Neural cell (in vitro differentiated cells): ENCODE results near the gene C1QTNF3. TPM values are rescaled to one million over a fixed set of nuclear protein-coding genes. Genes with fewer than 3 reads are reported as not detected.

Experiments
- H2AFZ ChIP-seq: fragments of 200-600, 300-800 bp; sonication (generic), shearing (Covaris generic); 2 replicates; pipeline ENCODE4 v1.6.0; 2014; ENCODE audit warnings: low read depth, mild to moderate bottlenecking, antibody characterized with exemption, low read length, moderate library complexity
- H3F3A ChIP-seq: fragments of 200-600 bp; shearing (Covaris generic); 2 replicates; pipeline ENCODE4 v1.6.1; 2016; ENCODE audit warnings: mild to moderate bottlenecking, moderate library complexity, mixed read lengths, antibody characterized with exemption, low read length; ENCODE audit not compliant: insufficient read depth, poor library complexity, severe bottlenecking
- H3K27ac ChIP-seq: fragments of 200-600, 300-800 bp; sonication (generic), shearing (Covaris generic); 2 replicates; pipeline ENCODE4 v1.5.1; 2014; ENCODE audit warnings: mild to moderate bottlenecking, low read length, moderate library complexity
- H3K27me3 ChIP-seq: fragments of 300-800, 200-600 bp; sonication (generic), shearing (Covaris generic); 2 replicates; pipeline ENCODE4 v1.6.0; 2014; ENCODE audit warnings: mild to moderate bottlenecking, low read depth, low read length, moderate library complexity; ENCODE audit not compliant: insufficient read depth
- H3K36me3 ChIP-seq: fragments of 300-800, 200-600 bp; sonication (generic), shearing (Covaris generic); 2 replicates; pipeline ENCODE4 v1.5.1; 2014; ENCODE audit warnings: mild to moderate bottlenecking, antibody characterized with exemption, low read length, moderate library complexity; ENCODE audit not compliant: insufficient read depth
- H3K4me2 ChIP-seq: fragments of 300-800, 200-600 bp; sonication (generic), shearing (Covaris generic); 2 replicates; pipeline ENCODE4 v1.6.0; 2014; ENCODE audit warnings: mild to moderate bottlenecking, low read length
- H3K4me3 ChIP-seq: fragments of 300-800, 200-600 bp; sonication (generic), shearing (Covaris generic); 2 replicates; pipeline ENCODE4 v1.5.1; 2014; ENCODE audit warnings: mild to moderate bottlenecking, low read length, moderate library complexity
- H3K79me2 ChIP-seq: fragments of 200-600 bp; shearing (Covaris generic); replicated peaks from 2 replicates; pipeline ENCODE4 v1.6.0; 2014; ENCODE audit warnings: mild to moderate bottlenecking, low read length, moderate library complexity; ENCODE audit not compliant: insufficient read depth
- H3K9ac ChIP-seq: fragments of 300-800, 200-600 bp; sonication (generic), shearing (Covaris generic); 2 replicates; pipeline ENCODE4 v1.6.1; 2016; ENCODE audit warnings: mild to moderate bottlenecking, low read length, mixed read lengths
- H3K9me2 ChIP-seq: fragments of 200-600 bp; shearing (Covaris generic); 2 replicates; pipeline ENCODE4 v1.6.1; 2016; ENCODE audit warnings: mild to moderate bottlenecking, low read length, mixed read lengths; ENCODE audit not compliant: insufficient read depth
- H3K9me3 ChIP-seq: fragments of 200-600, 300-800 bp; sonication (generic), shearing (Covaris generic); 2 replicates; pipeline ENCODE4 v1.6.1; 2016; ENCODE audit warnings: mild to moderate bottlenecking, mixed run types, low read length, moderate library complexity, mixed read lengths
- H4K20me1 ChIP-seq: fragments of 200-600 bp; shearing (Covaris generic); 2 replicates; pipeline ENCODE4 v1.6.1; 2016; ENCODE audit warnings: mild to moderate bottlenecking, mixed run types; ENCODE audit not compliant: insufficient read depth
- EP300 ChIP-seq: fragments of 450-650 bp; conservative IDR thresholded peaks from 2 replicates; pipeline ENCODE4 v1.6.1; 2014; ENCODE audit warnings: antibody characterized with exemption, mild to moderate bottlenecking, moderate library complexity; ENCODE audit not compliant: poor library complexity, severe bottlenecking
- EZH2 ChIP-seq: fragments of 200-600, 300-800 bp; shearing (Covaris generic), sonication (generic); IDR thresholded peaks from 2 replicates; pipeline ENCODE4 v1.6.1; 2014; ENCODE audit warnings: antibody characterized with exemption, low read length, borderline replicate concordance, mild to moderate bottlenecking; ENCODE audit not compliant: insufficient read depth, poor library complexity, severe bottlenecking
- MXI1 ChIP-seq: fragments of 450-650 bp; conservative IDR thresholded peaks from 2 replicates; pipeline ENCODE4 v1.6.1; 2014; ENCODE audit warnings: antibody characterized with exemption, mild to moderate bottlenecking; ENCODE audit not compliant: poor library complexity, severe bottlenecking
- POLR2AphosphoS5 ChIP-seq: IDR thresholded peaks from 2 replicates; pipeline ENCODE4 v1.6.1; 2012
- RAD21 ChIP-seq: fragments of 450-650 bp; conservative IDR thresholded peaks from 2 replicates; pipeline ENCODE4 v1.6.1; 2014; ENCODE audit warnings: antibody characterized with exemption, mild to moderate bottlenecking, moderate library complexity
- REST ChIP-seq: IDR thresholded peaks from 2 replicates; pipeline ENCODE4 v1.6.1; 2012; ENCODE audit warnings: borderline replicate concordance
- SMC3 ChIP-seq: fragments of 450-650 bp; conservative IDR thresholded peaks from 2 replicates; pipeline ENCODE4 v1.6.1; 2014; ENCODE audit warnings: antibody characterized with exemption, mild to moderate bottlenecking, moderate library complexity; ENCODE audit not compliant: poor library complexity
- TAF1 ChIP-seq: IDR thresholded peaks from 2 replicates; pipeline ENCODE4 v1.6.1; 2012; ENCODE audit warnings: low read depth
- polyA plus RNA-seq: library from polyadenylated mRNA; depleted of rRNA; stranded (reverse); fragments of >200 nt; gene quantifications from 2 replicates; pipeline ENCODE4 v1.2.3, GENCODE V29; 2014
- TF ChIP-seq, protein P1 (sequence below): fragments of 450-650 bp; IDR thresholded peaks from 2 replicates; pipeline ENCODE4 v1.5.1; 2014; ENCODE audit warnings: antibody characterized with exemption, mild to moderate bottlenecking, moderate library complexity; ENCODE audit not compliant: poor library complexity, severe bottlenecking

C1QTNF3 gene
- polyA plus RNA-seq, 1 donor from 2014 or later, result 33.1 TPM

GRCh38 chr5:34059977-34060376, 17.0 kb upstream of the C1QTNF3 start:
- no peaks in the 10 kb centered on the region for H3F3A ChIP-seq
- H3K79me2 ChIP-seq, result no peaks in the 10 kb centered on the region
- no peaks in the 10 kb centered on the region for H3K9me2 ChIP-seq
- no peaks in the 10 kb centered on the region for H3K9me3 ChIP-seq
- no peaks in the 10 kb centered on the region for H4K20me1 ChIP-seq
- no peaks in the 10 kb centered on the region for H3K27me3 ChIP-seq
- H3K27ac ChIP-seq, result no peak overlapping the region
- H3K9ac ChIP-seq, result no peak overlapping the region
- no peak overlapping the region for H3K4me3 ChIP-seq
- TF ChIP-seq SMC3, result no peak
- no peaks in the 10 kb centered on the region for H3K36me3 ChIP-seq
- H3K4me2 ChIP-seq, result no peak overlapping the region
- no peak overlapping the region for H2AFZ ChIP-seq

- no peaks in the 10 kb centered on the region for H4K20me1 ChIP-seq
- H2AFZ ChIP-seq, result no peak overlapping the region
- no peak overlapping the region for H3K4me3 ChIP-seq
- H3K27me3 ChIP-seq, result no peaks in the 10 kb centered on the region
- H3K79me2 ChIP-seq, result no peaks in the 10 kb centered on the region
- H3K9me2 ChIP-seq, result no peaks in the 10 kb centered on the region
- no peak overlapping the region for H3K27ac ChIP-seq
- no peaks in the 10 kb centered on the region for H3F3A ChIP-seq
- no peak for TF ChIP-seq REST
- no peak for TF ChIP-seq TAF1
- no peak for TF ChIP-seq RAD21
- TF ChIP-seq SMC3, result no peak
- TF ChIP-seq POLR2AphosphoS5, result no peak
- TF ChIP-seq EP300, result no peak
- TF ChIP-seq EZH2, result no peak
- TF ChIP-seq MXI1, result no peak
- TF ChIP-seq, protein P1, sequence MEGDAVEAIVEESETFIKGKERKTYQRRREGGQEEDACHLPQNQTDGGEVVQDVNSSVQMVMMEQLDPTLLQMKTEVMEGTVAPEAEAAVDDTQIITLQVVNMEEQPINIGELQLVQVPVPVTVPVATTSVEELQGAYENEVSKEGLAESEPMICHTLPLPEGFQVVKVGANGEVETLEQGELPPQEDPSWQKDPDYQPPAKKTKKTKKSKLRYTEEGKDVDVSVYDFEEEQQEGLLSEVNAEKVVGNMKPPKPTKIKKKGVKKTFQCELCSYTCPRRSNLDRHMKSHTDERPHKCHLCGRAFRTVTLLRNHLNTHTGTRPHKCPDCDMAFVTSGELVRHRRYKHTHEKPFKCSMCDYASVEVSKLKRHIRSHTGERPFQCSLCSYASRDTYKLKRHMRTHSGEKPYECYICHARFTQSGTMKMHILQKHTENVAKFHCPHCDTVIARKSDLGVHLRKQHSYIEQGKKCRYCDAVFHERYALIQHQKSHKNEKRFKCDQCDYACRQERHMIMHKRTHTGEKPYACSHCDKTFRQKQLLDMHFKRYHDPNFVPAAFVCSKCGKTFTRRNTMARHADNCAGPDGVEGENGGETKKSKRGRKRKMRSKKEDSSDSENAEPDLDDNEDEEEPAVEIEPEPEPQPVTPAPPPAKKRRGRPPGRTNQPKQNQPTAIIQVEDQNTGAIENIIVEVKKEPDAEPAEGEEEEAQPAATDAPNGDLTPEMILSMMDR, result no peak
- H3K9ac ChIP-seq, result no peak overlapping the region
- no peak overlapping the region for H3K4me2 ChIP-seq
- H3K9me3 ChIP-seq, result no peaks in the 10 kb centered on the region
- H3K36me3 ChIP-seq, result no peaks in the 10 kb centered on the region
These were observed 15.5 kb upstream of the C1QTNF3 start for GRCh38 chr5:34058532-34058931.

DNA sequence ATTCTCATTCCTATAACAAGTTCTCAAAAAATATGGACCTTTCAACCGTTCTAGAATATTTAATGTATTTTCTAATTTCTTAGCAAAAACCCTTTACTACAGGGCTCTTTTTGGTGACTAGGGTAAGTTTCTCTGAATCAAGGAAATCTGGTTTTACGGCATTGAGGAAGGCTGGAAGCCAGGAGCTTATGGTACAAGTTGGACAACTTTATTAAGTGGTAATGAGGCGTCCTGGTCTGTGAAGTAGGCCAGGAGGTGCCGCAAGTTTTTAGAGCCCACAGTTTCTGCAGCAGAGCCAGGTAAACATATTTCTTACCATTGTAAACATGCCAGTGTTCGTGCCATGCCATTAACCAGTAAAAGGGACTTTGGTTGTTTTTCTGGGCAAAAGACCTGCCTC, 14.6 kb upstream of the C1QTNF3 start:
- Histone ChIP-seq H3F3A (no peaks in the 10 kb centered on the region), H3K9me3 (no peaks in the 10 kb centered on the region), H3K27ac (no peak overlapping the region), H2AFZ (no peak overlapping the region), H3K79me2 (no peaks in the 10 kb centered on the region), H3K4me3 (no peak overlapping the region), H3K9me2 (no peaks in the 10 kb centered on the region), H4K20me1 (no peaks in the 10 kb centered on the region), H3K9ac (no peak overlapping the region), H3K27me3 (no peaks in the 10 kb centered on the region), H3K36me3 (no peaks in the 10 kb centered on the region), H3K4me2 (no peak overlapping the region)
- TF ChIP-seq EP300 (no peak), MXI1 (no peak), EZH2 (no peak), TAF1 (no peak), POLR2AphosphoS5 (no peak), REST (no peak), SMC3 (no peak), RAD21 (no peak)
- TF ChIP-seq, protein P1, result no peak
